NCI-H1048 (cell line): Measurements from ENCODE around the gene KIF1C.
"Not testable (repeated sequence)": the region's sequence is repeated elsewhere in the genome, so short reads cannot be mapped to it uniquely, and the experiment has no call there.

Experiments used
- DNase-seq: peaks from one replicate; lab custom pipeline; 2025; lab: John Stamatoyannopoulos, UW

The KIF1C gene

GRCh38 chr17:5044630-5045029, 46.9 kb downstream of the KIF1C start:
- no peak for DNase-seq

- no peak for DNase-seq
Measured at GRCh38 chr17:5045496-5045895, 47.7 kb downstream of the KIF1C start.

- no peak for DNase-seq
Measured at GRCh38 chr17:5047446-5047845, 49.7 kb downstream of the KIF1C start.

GRCh38 chr17:5049314-5049841, 51.6 kb downstream of the KIF1C start:
- DNase-seq = no peak

- DNase-seq = no peak
Measured at GRCh38 chr17:5050278-5050677, 52.5 kb downstream of the KIF1C start.

- no peak for DNase-seq
Measured at GRCh38 chr17:5055543-5055942, 57.8 kb downstream of the KIF1C start.

GRCh38 chr17:5065227-5065744, 67.5 kb downstream of the KIF1C start:
- no peak for DNase-seq

- no peak for DNase-seq
Measured at GRCh38 chr17:5068236-5068635, 70.5 kb downstream of the KIF1C start.

GRCh38 chr17:5069724-5070123, 72.0 kb downstream of the KIF1C start:
- no peak for DNase-seq

- not testable (repeated sequence) for DNase-seq
Measured at GRCh38 chr17:5075472-5075871, 77.7 kb downstream of the KIF1C start.

- DNase-seq = not testable (repeated sequence)
Measured at GRCh38 chr17:5077275-5077674, 79.5 kb downstream of the KIF1C start.

- DNase-seq = no peak
Measured at GRCh38 chr17:5077781-5078105, 80.0 kb downstream of the KIF1C start.
